Neutrophil (primary cell): ENCODE measurements around the gene GTF2H3.

ENCODE experiments used
- H3K27ac ChIP-seq: fragments of 200-600 bp; sonication (generic); 2 replicates; pipeline ENCODE4 v1.5.1; 2016; ENCODE audit warnings: mild to moderate bottlenecking, moderate library complexity
- H3K27me3 ChIP-seq: fragments of 200-600 bp; sonication (generic); 2 replicates; pipeline ENCODE4 v1.6.0; 2016; ENCODE audit warnings: mild to moderate bottlenecking
- H3K36me3 ChIP-seq: fragments of 200-600 bp; sonication (generic); 2 replicates; pipeline ENCODE4 v1.5.1; 2017
- H3K4me1 ChIP-seq, 2 experiments: fragments of 200-600 bp in 1 of 2; sonication (generic) in 1 of 2; 1 replicate in 1 of 2; 2 replicates in 1 of 2; pipeline versions ENCODE4 v1.5.1 to v1.6.1; 2013 to 2016; ENCODE audit warnings: low read depth in 1 of 2, low read length in 1 of 2, mild to moderate bottlenecking in 1 of 2, moderate library complexity in 1 of 2; ENCODE audit not compliant: control insufficient read depth in 1 of 2, insufficient read depth in 1 of 2
- H3K4me3 ChIP-seq, 2 experiments: fragments of 200-600 bp in 1 of 2; sonication (generic) in 1 of 2; 1 replicate in 1 of 2; 2 replicates in 1 of 2; pipeline ENCODE4 v1.5.1; 2013 to 2016; ENCODE audit warnings: low read depth in 1 of 2, low read length in 1 of 2, mild to moderate bottlenecking in 1 of 2, moderate library complexity in 1 of 2
- H3K9me3 ChIP-seq: fragments of 200-600 bp; sonication (generic); 2 replicates; pipeline ENCODE4 v1.5.1; 2016
- TF ChIP-seq, protein P1 (sequence below): fragments of 200-600 bp; sonication (generic); IDR thresholded peaks from 2 replicates; pipeline ENCODE4 v1.5.1; 2016; ENCODE audit warnings: antibody characterized with exemption

GTF2H3 gene

GRCh38 chr12:123648401-123648800 lies 14.8 kb downstream of the GTF2H3 start:
- Histone ChIP-seq H3K4me1 (no peaks in the 10 kb centered on the region), H3K36me3 (peaks cover 21% of the 10 kb centered on the region), H3K9me3 (no peaks in the 10 kb centered on the region), H3K27me3 (no peaks in the 10 kb centered on the region), H3K27ac (no peak overlapping the region), H3K4me3 (no peak overlapping the region)
- TF ChIP-seq, protein P1, sequence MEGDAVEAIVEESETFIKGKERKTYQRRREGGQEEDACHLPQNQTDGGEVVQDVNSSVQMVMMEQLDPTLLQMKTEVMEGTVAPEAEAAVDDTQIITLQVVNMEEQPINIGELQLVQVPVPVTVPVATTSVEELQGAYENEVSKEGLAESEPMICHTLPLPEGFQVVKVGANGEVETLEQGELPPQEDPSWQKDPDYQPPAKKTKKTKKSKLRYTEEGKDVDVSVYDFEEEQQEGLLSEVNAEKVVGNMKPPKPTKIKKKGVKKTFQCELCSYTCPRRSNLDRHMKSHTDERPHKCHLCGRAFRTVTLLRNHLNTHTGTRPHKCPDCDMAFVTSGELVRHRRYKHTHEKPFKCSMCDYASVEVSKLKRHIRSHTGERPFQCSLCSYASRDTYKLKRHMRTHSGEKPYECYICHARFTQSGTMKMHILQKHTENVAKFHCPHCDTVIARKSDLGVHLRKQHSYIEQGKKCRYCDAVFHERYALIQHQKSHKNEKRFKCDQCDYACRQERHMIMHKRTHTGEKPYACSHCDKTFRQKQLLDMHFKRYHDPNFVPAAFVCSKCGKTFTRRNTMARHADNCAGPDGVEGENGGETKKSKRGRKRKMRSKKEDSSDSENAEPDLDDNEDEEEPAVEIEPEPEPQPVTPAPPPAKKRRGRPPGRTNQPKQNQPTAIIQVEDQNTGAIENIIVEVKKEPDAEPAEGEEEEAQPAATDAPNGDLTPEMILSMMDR = no peak

DNA sequence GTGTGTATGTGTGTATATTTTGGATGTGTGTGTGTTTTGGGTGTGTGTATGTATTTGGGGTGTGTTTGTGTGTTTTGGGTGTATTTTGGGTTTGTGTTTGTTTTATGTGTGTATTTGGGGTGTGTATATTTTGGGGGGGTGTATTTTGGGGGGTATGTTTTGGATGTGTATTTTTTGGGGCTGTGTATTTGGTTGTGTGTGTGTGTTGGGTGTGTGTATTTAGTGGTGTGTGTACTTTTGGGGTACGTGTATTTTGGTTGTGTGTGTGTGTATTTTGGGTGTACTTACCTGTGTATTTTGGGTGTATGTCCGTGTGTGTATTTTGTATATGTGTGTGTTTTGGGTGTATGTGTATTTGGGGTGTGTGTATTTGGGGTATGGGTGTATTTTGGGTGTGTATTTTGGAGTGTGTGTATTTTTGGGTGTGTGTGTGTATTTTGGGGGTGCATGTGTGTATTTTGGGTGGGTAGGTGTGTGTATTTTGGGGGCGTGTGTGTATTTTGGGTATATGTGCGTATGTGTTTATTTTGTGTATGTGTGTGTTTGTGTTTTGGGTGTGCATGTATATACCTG lies 20.6 kb downstream of the GTF2H3 start:
- Histone ChIP-seq H3K27ac (no peak overlapping the region), H3K4me3 (no peak overlapping the region), H3K27me3 (no peaks in the 10 kb centered on the region), H3K4me1 (no peaks in the 10 kb centered on the region), H3K9me3 (no peaks in the 10 kb centered on the region), H3K36me3 (peaks cover 13% of the 10 kb centered on the region)
- TF ChIP-seq, protein P1 = no peak

GRCh38 chr12:123655420-123655819 lies 21.8 kb downstream of the GTF2H3 start:
- Histone ChIP-seq H3K27ac (no peak overlapping the region), H3K36me3 (peaks cover 16% of the 10 kb centered on the region), H3K4me3 (no peak overlapping the region), H3K9me3 (no peaks in the 10 kb centered on the region), H3K4me1 (no peaks in the 10 kb centered on the region), H3K27me3 (no peaks in the 10 kb centered on the region)
- TF ChIP-seq, protein P1 = no peak

DNA sequence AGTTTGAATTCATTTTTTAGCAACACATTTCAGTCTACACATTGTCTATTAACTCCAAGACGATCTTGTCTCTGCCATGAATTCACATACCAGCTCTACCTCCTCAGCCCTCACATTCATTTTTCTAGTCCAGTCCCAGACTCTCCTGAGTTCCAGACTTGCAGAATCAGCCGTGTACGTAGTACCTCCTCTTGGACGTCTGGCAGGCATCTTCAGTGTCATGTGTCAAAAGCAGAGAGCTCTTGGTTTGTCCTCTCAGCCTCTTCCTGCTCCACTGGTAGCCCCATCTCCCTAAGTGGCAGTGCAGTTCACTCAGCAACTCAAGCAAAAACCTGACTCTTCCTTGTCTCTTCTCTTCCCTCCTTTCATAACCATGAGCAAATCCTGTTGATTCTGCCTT lies 22.8 kb downstream of the GTF2H3 start:
- Histone ChIP-seq H3K4me1 (no peaks in the 10 kb centered on the region), H3K27me3 (no peaks in the 10 kb centered on the region), H3K4me3 (no peak overlapping the region), H3K9me3 (no peaks in the 10 kb centered on the region), H3K27ac (no peak overlapping the region), H3K36me3 (peaks cover 12% of the 10 kb centered on the region)
- TF ChIP-seq, protein P1 = no peak

DNA sequence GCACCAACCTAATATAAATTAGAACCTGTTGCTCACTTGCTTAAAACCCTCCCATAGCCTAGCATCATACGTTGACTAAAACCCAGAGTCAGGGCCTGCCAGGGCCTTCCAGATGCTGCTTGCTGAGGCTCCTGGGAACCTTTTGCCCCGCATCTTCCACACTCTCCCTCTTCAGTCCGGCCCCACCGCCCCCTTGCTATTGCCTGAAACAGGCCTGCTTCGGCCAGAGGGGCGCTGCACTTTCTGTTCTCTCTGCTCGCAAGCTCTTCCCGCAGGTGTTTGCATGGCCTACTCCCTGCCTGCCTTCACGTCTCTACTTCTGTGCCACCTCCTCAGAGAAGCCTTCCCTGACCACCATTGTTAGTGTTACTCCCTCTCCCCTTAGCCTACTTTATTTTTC lies 23.6 kb downstream of the GTF2H3 start:
- Histone ChIP-seq H3K9me3 (no peaks in the 10 kb centered on the region), H3K27ac (no peak overlapping the region), H3K27me3 (no peaks in the 10 kb centered on the region), H3K4me1 (no peaks in the 10 kb centered on the region), H3K4me3 (no peak overlapping the region), H3K36me3 (peaks cover 10% of the 10 kb centered on the region)
- TF ChIP-seq, protein P1 = no peak
